Measurements from ENCODE around the gene ERC2.

Gene ERC2

GRCh38 chr3:55654123-55654760 lies 814.0 kb downstream of the ERC2 start:
- H2AFZ ChIP-seq (ENCODE audit: low read length) = peak overlapping the region; percentile 60
- H3K79me2 ChIP-seq (ENCODE audit: insufficient read depth, low read length) = no peaks in the 10 kb centered on the region
- no peaks in the 10 kb centered on the region for H3K9me3 ChIP-seq (ENCODE audit: insufficient read depth, low read depth, low read length)
- no peaks in the 10 kb centered on the region for H4K20me1 ChIP-seq (ENCODE audit: insufficient read depth, low read length, poor library complexity, severe bottlenecking)
- no peaks in the 10 kb centered on the region for H3K27me3 ChIP-seq (ENCODE audit: insufficient read depth, low read length, poor library complexity, severe bottlenecking)
- H3K4me1 ChIP-seq (ENCODE audit: insufficient read depth, low read length, poor library complexity, severe bottlenecking) = peaks cover 13% of the 10 kb centered on the region
- H3K36me3 ChIP-seq (ENCODE audit: insufficient read depth, low read length) = no peaks in the 10 kb centered on the region
- peak overlapping the region; percentile 9 for H3K9ac ChIP-seq (ENCODE audit: low read depth, low read length, poor library complexity, severe bottlenecking)
- H3F3A ChIP-seq (ENCODE audit: low read depth) = no peaks in the 10 kb centered on the region
- peak overlapping the region; percentile 41 for H3K4me3 ChIP-seq (ENCODE audit: low read length, poor library complexity, severe bottlenecking)
- peak overlapping the region; percentile 43 for H3K4me2 ChIP-seq (ENCODE audit: low read depth, low read length, poor library complexity, severe bottlenecking)
- no peaks in the 10 kb centered on the region for H3K9me2 ChIP-seq (replicated peaks; ENCODE audit: low read depth, low read length)
- TF ChIP-seq CTCF (conservative IDR thresholded peaks at IDR 0.05; ENCODE audit: low read length) = peak; percentile 36; the same call in 1 of the 2 replicates
- no peak for TF ChIP-seq EZH2phosphoT487 (IDR thresholded peaks at IDR 0.05; ENCODE audit: borderline replicate concordance)

- no peaks in the 10 kb centered on the region for H3K27me3 ChIP-seq (ENCODE audit: insufficient read depth, low read length, poor library complexity, severe bottlenecking)
- no peaks in the 10 kb centered on the region for H3K79me2 ChIP-seq (ENCODE audit: insufficient read depth, low read length)
- no peaks in the 10 kb centered on the region for H3K36me3 ChIP-seq (ENCODE audit: insufficient read depth, low read length)
- H3K4me2 ChIP-seq (ENCODE audit: low read depth, low read length, poor library complexity, severe bottlenecking) = no peak overlapping the region
- H3K4me1 ChIP-seq (ENCODE audit: insufficient read depth, low read length, poor library complexity, severe bottlenecking) = peaks cover 13% of the 10 kb centered on the region
- no peaks in the 10 kb centered on the region for H3K9me3 ChIP-seq (ENCODE audit: insufficient read depth, low read depth, low read length)
- H3F3A ChIP-seq (ENCODE audit: low read depth) = no peaks in the 10 kb centered on the region
- H3K9me2 ChIP-seq (replicated peaks; ENCODE audit: low read depth, low read length) = no peaks in the 10 kb centered on the region
- no peak overlapping the region for H2AFZ ChIP-seq (ENCODE audit: low read length)
- no peak for TF ChIP-seq CTCF (conservative IDR thresholded peaks at IDR 0.05; ENCODE audit: low read length)
- no peak for TF ChIP-seq EZH2phosphoT487 (IDR thresholded peaks at IDR 0.05; ENCODE audit: borderline replicate concordance)
- no peak overlapping the region for H3K4me3 ChIP-seq (ENCODE audit: low read length, poor library complexity, severe bottlenecking)
- H3K9ac ChIP-seq (ENCODE audit: low read depth, low read length, poor library complexity, severe bottlenecking) = no peak overlapping the region
- no peaks in the 10 kb centered on the region for H4K20me1 ChIP-seq (ENCODE audit: insufficient read depth, low read length, poor library complexity, severe bottlenecking)
Measured at GRCh38 chr3:55651011-55651410, 817.3 kb downstream of the ERC2 start.

- TF ChIP-seq EZH2phosphoT487 (IDR thresholded peaks at IDR 0.05; ENCODE audit: borderline replicate concordance) (no peak), CTCF (conservative IDR thresholded peaks at IDR 0.05; ENCODE audit: low read length) (no peak)
Measured at GRCh38 chr3:55650011-55650410, 818.3 kb downstream of the ERC2 start.

More at GRCh38 chr3:55650011-55650410, 818.3 kb downstream of the ERC2 start:
- Histone ChIP-seq H4K20me1 (ENCODE audit: insufficient read depth, low read length, poor library complexity, severe bottlenecking) (no peaks in the 10 kb centered on the region), H3K4me3 (ENCODE audit: low read length, poor library complexity, severe bottlenecking) (no peak overlapping the region), H2AFZ (ENCODE audit: low read length) (no peak overlapping the region), H3K36me3 (ENCODE audit: insufficient read depth, low read length) (no peaks in the 10 kb centered on the region), H3K9me3 (ENCODE audit: insufficient read depth, low read depth, low read length) (no peaks in the 10 kb centered on the region), H3F3A (ENCODE audit: low read depth) (no peaks in the 10 kb centered on the region), H3K79me2 (ENCODE audit: insufficient read depth, low read length) (no peaks in the 10 kb centered on the region), H3K9me2 (replicated peaks; ENCODE audit: low read depth, low read length) (no peaks in the 10 kb centered on the region), H3K27me3 (ENCODE audit: insufficient read depth, low read length, poor library complexity, severe bottlenecking) (no peaks in the 10 kb centered on the region), H3K4me2 (ENCODE audit: low read depth, low read length, poor library complexity, severe bottlenecking) (no peak overlapping the region), H3K9ac (ENCODE audit: low read depth, low read length, poor library complexity, severe bottlenecking) (no peak overlapping the region), H3K4me1 (ENCODE audit: insufficient read depth, low read length, poor library complexity, severe bottlenecking) (peaks cover 13% of the 10 kb centered on the region)
